K562 (cell line): ENCODE results near the gene PNRC1. TPM values are rescaled to one million over a fixed set of nuclear protein-coding genes. Genes with fewer than 3 reads are reported as not detected.

Experiments
- EP300 ChIP-seq: IDR thresholded peaks from 2 replicates; pipeline ENCODE4 v1.6.1; 2012; ENCODE audit warnings: low read length, improper control_type of control experiment
- HDAC8 ChIP-seq: fragments of 450-650 bp; IDR thresholded peaks from 2 replicates; pipeline ENCODE4 v1.6.1; 2016; ENCODE audit warnings: mild to moderate bottlenecking, missing genetic modification characterization, moderate library complexity, missing compliant biosample characterization
- NFE2L1 ChIP-seq: fragments of 450-650 bp; IDR thresholded peaks from 2 replicates; pipeline ENCODE4 v1.6.1; 2016; ENCODE audit warnings: missing genetic modification characterization, low read depth, mild to moderate bottlenecking, missing compliant biosample characterization, moderate library complexity, borderline replicate concordance
- RBM25 ChIP-seq: fragments of 200-400 bp; formaldehyde crosslinking; IDR thresholded peaks from 2 replicates; pipeline ENCODE4 v1.6.1; 2018; ENCODE audit warnings: low read length, low read depth, moderate library complexity; ENCODE audit not compliant: severe bottlenecking
- RERE ChIP-seq: sonication (generic); formaldehyde crosslinking; IDR thresholded peaks from 2 replicates; pipeline ENCODE4 v1.8.0; 2023; ENCODE audit warnings: missing genetic modification reagents, mild to moderate bottlenecking, borderline replicate concordance
- SRSF7 ChIP-seq: fragments of 200-400 bp; formaldehyde crosslinking; optimal IDR thresholded peaks from 2 replicates; pipeline ENCODE3; 2017; ENCODE audit warnings: mild to moderate bottlenecking, low read depth, low read length
- TBP ChIP-seq: optimal IDR thresholded peaks from 2 replicates; pipeline ENCODE3; 2011; ENCODE audit warnings: low read depth, low read length, improper control_type of control experiment
- TCFL5 ChIP-seq: fragments of 250-450 bp; sonication (Bioruptor Pico); conservative IDR thresholded peaks from 2 replicates; pipeline ENCODE4 v1.6.1; 2021; ENCODE audit warnings: mild to moderate bottlenecking, moderate library complexity, matching md5 sums
- ZBTB33 ChIP-seq: sonication (generic); formaldehyde crosslinking; IDR thresholded peaks from 2 replicates; pipeline ENCODE4 v1.8.1; 2023; ENCODE audit warnings: mild to moderate bottlenecking, missing genetic modification reagents
- ZFP36 ChIP-seq: fragments of 150-350 bp; IDR thresholded peaks from 2 replicates; pipeline ENCODE4 v1.6.1; 2018; ENCODE audit warnings: low read length, low read depth; ENCODE audit not compliant: partially characterized antibody
- ZNF639 ChIP-seq, 2 experiments: fragments of 200-800 bp in 1 of 2; sonication (Bioruptor generic) in 1 of 2; sonication (generic) in 1 of 2; formaldehyde crosslinking in 1 of 2; IDR thresholded peaks in 1 of 2; conservative IDR thresholded peaks in 1 of 2; 2 replicates each; pipeline versions ENCODE4 v1.5.0 to v1.6.1; 2016 to 2020; ENCODE audit warnings: missing compliant biosample characterization in 1 of 2, missing genetic modification characterization in 1 of 2, missing genetic modification reagents in 1 of 2
- polyA plus RNA-seq, 8 experiments: library from polyadenylated mRNA; depleted of rRNA in 4 of 8; stranded (reverse) in 5 of 8; unstranded in 3 of 8; fragments of >200 nt; fragmentation: Nextera tagmentation in 2 of 8; fragmentation: Illumina TruSeq in 1 of 8; extraction: Ambion mirVana in 2 of 8; extraction: Trizol in 1 of 8; gene quantifications; 2 replicates each; pipeline versions ENCODE4 v1.2.1 to v1.2.3, GENCODE V29; 2011 to 2014; ENCODE audit warnings: inconsistent platforms in 1 of 8, missing spikeins in 1 of 8
- total RNA-seq, 7 experiments: library from RNA; depleted of rRNA in 6 of 7; stranded (reverse); fragments of >200 nt in 6 of 7; fragmentation: Illumina TruSeq in 2 of 7; extraction: Trizol in 2 of 7; gene quantifications; 2 replicates each; pipeline versions ENCODE4 v1.2.1 to v1.2.3, GENCODE V29; 2011 to 2021; ENCODE audit warnings: low replicate concordance in 1 of 7
- TF ChIP-seq, protein P1 (sequence below), 2 experiments: fragments of 450-650 bp in 1 of 2; sonication (generic) in 1 of 2; formaldehyde crosslinking in 1 of 2; IDR thresholded peaks in 1 of 2; conservative IDR thresholded peaks in 1 of 2; 2 replicates each; pipeline versions ENCODE4 v1.6.1 to v1.8.1; 2016 to 2023; ENCODE audit warnings: mild to moderate bottlenecking in 2 of 2, moderate library complexity in 2 of 2, inconsistent platforms in 1 of 2, missing genetic modification reagents in 1 of 2
- TF ChIP-seq, protein P2 (sequence below): sonication (generic); formaldehyde crosslinking; IDR thresholded peaks from 2 replicates; pipeline ENCODE4 v1.8.0; 2022; ENCODE audit warnings: mild to moderate bottlenecking, low read depth, missing genetic modification reagents

The PNRC1 gene
- total and polyA plus RNA-seq, 9 of the 15 experiments (the other 6 are each of a cell fraction or from before 2014, with no cell fraction given), result 1.2 to 10.8 (median 6.5) TPM

- TF ChIP-seq RERE (CRISPR knock-in tag), result no peak
- TF ChIP-seq, protein P1, sequence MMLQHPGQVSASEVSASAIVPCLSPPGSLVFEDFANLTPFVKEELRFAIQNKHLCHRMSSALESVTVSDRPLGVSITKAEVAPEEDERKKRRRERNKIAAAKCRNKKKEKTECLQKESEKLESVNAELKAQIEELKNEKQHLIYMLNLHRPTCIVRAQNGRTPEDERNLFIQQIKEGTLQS (IDR thresholded peaks at IDR 0.05), result no peak
- TF ChIP-seq, protein P1 (CRISPR knock-in tag; conservative IDR thresholded peaks at IDR 0.05), result no peak
- TF ChIP-seq, protein P2, sequence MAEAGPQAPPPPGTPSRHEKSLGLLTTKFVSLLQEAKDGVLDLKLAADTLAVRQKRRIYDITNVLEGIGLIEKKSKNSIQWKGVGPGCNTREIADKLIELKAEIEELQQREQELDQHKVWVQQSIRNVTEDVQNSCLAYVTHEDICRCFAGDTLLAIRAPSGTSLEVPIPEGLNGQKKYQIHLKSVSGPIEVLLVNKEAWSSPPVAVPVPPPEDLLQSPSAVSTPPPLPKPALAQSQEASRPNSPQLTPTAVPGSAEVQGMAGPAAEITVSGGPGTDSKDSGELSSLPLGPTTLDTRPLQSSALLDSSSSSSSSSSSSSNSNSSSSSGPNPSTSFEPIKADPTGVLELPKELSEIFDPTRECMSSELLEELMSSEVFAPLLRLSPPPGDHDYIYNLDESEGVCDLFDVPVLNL, result no peak
- peak; percentile 91 for TF ChIP-seq TBP
- peak; percentile 26 for TF ChIP-seq ZFP36
- no peak for TF ChIP-seq ZBTB33 (CRISPR knock-in tag)
- TF ChIP-seq HDAC8 (tag), result no peak
- TF ChIP-seq RBM25, result no peak
- TF ChIP-seq SRSF7, result no peak
- no peak for TF ChIP-seq NFE2L1
- TF ChIP-seq ZNF639 (CRISPR knock-in tag; conservative IDR thresholded peaks at IDR 0.05 in 1 of 2, IDR thresholded peaks at IDR 0.05 in 1 of 2), result no peak
- TF ChIP-seq TCFL5 (CRISPR knock-in tag), result no peak
- peak; percentile 28; the same call in 1 of the 2 replicates for TF ChIP-seq EP300
Observed at GRCh38 chr6:89080281-89081128, at the start of gene PNRC1 (continued).
